Activated B cell treated with CpG ODN at 0.5 μM for 24 hours (primary cell): ENCODE measurements around the gene LRP4. TPM values are rescaled to one million over a fixed set of nuclear protein-coding genes. Genes with fewer than 3 reads are reported as not detected.

ENCODE experiments used
- ATAC-seq: fragments of 200-7000 bp; cut with Tn5 transposase; one replicate; pipeline ENCODE4 v1.10.0; 2021; ENCODE audit warnings: low read depth, mild to moderate bottlenecking, moderate library complexity
- CTCF ChIA-PET: fragments of 350-600 bp; sonication (Branson Sonifier 250); formaldehyde crosslinking; loops from one replicate; lab custom pipeline; 2021; ENCODE audit warnings: antibody characterized with exemption; lab: Charles Lee
- POLR2A ChIA-PET: fragments of 350-600 bp; sonication (Branson Sonifier 250); formaldehyde crosslinking; loops from one replicate; lab custom pipeline; 2021; ENCODE audit warnings: antibody characterized with exemption; lab: Charles Lee
- DNase-seq: peaks from one replicate; pipeline ENCODE4 v3.0.0; 2022
- H3K27ac Mint-ChIP-seq: one replicate; pipeline ENCODE4 v1.8.0; 2020; ENCODE audit warnings: mixed read lengths
- H3K27me3 Mint-ChIP-seq: one replicate; pipeline ENCODE4 v1.8.0; 2021; ENCODE audit warnings: mixed read lengths
- H3K36me3 Mint-ChIP-seq: one replicate; pipeline ENCODE4 v1.8.0; 2021; ENCODE audit warnings: low read depth, mixed read lengths
- H3K4me1 Mint-ChIP-seq: one replicate; pipeline ENCODE4 v1.8.0; 2021; ENCODE audit warnings: mixed read lengths
- H3K4me3 Mint-ChIP-seq: one replicate; pipeline ENCODE4 v1.8.0; 2020; ENCODE audit warnings: mild to moderate bottlenecking, mixed read lengths
- H3K9me3 Mint-ChIP-seq: one replicate; pipeline ENCODE4 v1.8.0; 2020; ENCODE audit warnings: mixed read lengths
- intact Hi-C: fragments of 100-400 bp; cut with micrococcal nuclease; formaldehyde crosslinking; loops from one replicate; pipeline ENCODE4 v1.15.1; 2024
- total RNA-seq: library from RNA; stranded (reverse); gene quantifications from 2 replicates; pipeline ENCODE4 v1.2.3, GENCODE V29; 2022
- TF ChIP-seq, protein P1 (sequence below): fragments of 200-600 bp; IDR thresholded peaks from one replicate; pipeline ENCODE4 v1.8.0; 2022; ENCODE audit warnings: antibody characterized with exemption, mild to moderate bottlenecking

The LRP4 gene
- total RNA-seq, 1 donor from 2014 or later, result 0.16 TPM

DNA sequence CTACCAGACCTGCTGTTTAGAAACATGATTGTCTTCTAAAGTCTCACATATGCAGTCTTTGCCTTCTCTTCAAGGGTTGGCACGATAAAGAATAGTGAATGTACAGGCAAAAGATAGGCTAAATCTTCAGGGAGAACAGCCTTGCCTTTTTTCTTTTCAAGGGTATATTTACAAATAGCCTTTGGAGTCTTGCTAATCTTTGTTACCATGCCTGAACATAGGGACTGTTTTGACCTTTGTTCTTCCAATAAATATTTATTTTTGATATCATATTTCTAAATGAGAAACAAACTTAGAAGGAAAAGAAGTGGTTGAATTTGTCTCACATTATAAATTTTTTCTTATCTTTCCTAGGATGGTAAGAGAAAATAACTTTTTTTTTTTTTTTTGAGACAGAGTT lies 30.9 kb upstream of the LRP4 start:
- no peak for DNase-seq
- ChIA-PET CTCF (no interaction called here), POLR2A (no interaction called here)
- no peak for ATAC-seq
- no peaks in the 10 kb centered on the region for H3K4me1 Mint-ChIP-seq
- H3K27ac Mint-ChIP-seq, result no peak overlapping the region
- TF ChIP-seq, protein P1, sequence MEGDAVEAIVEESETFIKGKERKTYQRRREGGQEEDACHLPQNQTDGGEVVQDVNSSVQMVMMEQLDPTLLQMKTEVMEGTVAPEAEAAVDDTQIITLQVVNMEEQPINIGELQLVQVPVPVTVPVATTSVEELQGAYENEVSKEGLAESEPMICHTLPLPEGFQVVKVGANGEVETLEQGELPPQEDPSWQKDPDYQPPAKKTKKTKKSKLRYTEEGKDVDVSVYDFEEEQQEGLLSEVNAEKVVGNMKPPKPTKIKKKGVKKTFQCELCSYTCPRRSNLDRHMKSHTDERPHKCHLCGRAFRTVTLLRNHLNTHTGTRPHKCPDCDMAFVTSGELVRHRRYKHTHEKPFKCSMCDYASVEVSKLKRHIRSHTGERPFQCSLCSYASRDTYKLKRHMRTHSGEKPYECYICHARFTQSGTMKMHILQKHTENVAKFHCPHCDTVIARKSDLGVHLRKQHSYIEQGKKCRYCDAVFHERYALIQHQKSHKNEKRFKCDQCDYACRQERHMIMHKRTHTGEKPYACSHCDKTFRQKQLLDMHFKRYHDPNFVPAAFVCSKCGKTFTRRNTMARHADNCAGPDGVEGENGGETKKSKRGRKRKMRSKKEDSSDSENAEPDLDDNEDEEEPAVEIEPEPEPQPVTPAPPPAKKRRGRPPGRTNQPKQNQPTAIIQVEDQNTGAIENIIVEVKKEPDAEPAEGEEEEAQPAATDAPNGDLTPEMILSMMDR, result no peak
- no peaks in the 10 kb centered on the region for H3K27me3 Mint-ChIP-seq
- H3K4me3 Mint-ChIP-seq, result no peak overlapping the region
- peaks cover 3% of the 10 kb centered on the region for H3K36me3 Mint-ChIP-seq
- intact Hi-C loops, result no loop called here
- H3K9me3 Mint-ChIP-seq, result no peaks in the 10 kb centered on the region

DNA sequence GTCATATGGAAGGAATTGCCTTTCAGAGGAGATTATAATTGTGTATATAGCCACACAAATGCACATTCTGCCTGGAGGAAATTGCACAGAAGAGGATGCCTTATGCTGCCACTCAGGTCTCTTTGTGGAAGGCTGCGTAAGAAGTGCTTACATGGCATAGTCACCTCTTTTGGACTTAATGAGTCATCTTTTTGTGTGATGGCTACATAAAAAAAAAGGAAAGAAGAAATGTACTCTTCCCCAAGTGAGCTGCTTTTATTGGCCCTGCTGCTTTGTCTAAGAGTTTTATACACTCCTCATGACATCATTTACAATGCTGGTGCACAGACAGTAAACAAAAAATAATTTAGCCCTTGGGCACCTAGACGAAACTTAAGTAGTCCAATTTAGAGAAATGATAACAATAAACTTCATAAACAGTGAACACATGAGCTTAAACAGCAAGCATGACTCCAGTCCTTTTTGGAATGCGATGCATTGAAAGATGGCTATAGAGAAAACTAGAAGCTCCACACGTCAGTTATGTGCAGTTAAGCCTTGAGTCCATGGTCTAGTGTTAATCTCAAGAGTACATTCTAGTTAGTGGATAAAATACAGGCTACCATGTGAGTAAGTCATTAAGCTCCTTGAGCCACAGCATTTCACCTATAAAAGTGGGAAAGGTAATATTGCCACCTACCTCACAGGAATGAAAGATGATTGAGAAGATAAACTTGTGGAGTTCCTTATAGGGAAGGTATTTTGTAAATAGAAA lies 30.2 kb upstream of the LRP4 start:
- no peak overlapping the region for H3K27ac Mint-ChIP-seq
- TF ChIP-seq, protein P1, result no peak
- POLR2A ChIA-PET, result no interaction called here
- DNase-seq (no peak), ATAC-seq (no peak)
- CTCF ChIA-PET, result no interaction called here
- H3K36me3 Mint-ChIP-seq, result peaks cover 3% of the 10 kb centered on the region
- no peak overlapping the region for H3K4me3 Mint-ChIP-seq
- no peaks in the 10 kb centered on the region for H3K27me3 Mint-ChIP-seq
- H3K9me3 Mint-ChIP-seq, result no peaks in the 10 kb centered on the region
- no peaks in the 10 kb centered on the region for H3K4me1 Mint-ChIP-seq
- intact Hi-C loops, result no loop called here

DNA sequence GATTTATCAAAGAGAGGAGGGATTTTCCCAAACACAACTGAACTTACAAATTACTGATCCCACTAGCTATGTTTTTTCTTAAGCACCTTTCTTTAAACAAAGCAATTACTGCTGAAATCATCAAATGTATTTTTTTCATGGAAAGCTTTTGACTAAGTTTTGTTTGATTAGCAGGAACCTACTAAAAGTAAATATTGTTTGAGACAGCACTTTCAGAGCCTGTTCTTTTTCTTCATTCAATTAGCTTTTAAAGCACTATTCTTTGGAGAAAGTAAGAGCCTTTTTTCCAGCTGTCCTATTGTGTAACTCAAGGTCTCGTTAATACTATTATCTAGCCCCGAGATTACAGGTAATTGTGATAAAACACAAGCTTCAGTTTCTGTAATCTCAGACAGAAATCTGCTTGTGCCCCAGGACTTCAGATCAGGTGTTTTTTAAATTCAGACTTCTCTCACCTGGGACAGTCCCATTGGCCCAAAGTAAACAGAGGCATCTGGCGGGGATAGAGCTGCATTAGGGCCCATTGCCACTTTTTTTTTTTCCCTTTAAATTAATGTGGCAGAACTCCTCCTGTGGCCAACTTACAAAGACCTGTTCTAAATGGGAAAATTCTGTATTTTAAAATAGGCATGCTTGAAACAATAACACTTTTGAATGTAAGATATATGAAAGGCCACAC lies 29.2 kb upstream of the LRP4 start:
- DNase-seq, result no peak
- intact Hi-C loops, result no loop called here
- POLR2A ChIA-PET, result interaction anchor here (0.7 kb wide), 2 partner anchors 67 to 482 kb away, joined by 3 read pairs; no protein-coding TSS in a partner anchor
- Mint-ChIP-seq H3K4me3 (no peak overlapping the region), H3K4me1 (peaks cover 5% of the 10 kb centered on the region), H3K9me3 (no peaks in the 10 kb centered on the region), H3K36me3 (peaks cover 6% of the 10 kb centered on the region), H3K27ac (no peak overlapping the region), H3K27me3 (no peaks in the 10 kb centered on the region)
- TF ChIP-seq, protein P1, result no peak
- CTCF ChIA-PET, result no interaction called here
- ATAC-seq, result no peak

DNA sequence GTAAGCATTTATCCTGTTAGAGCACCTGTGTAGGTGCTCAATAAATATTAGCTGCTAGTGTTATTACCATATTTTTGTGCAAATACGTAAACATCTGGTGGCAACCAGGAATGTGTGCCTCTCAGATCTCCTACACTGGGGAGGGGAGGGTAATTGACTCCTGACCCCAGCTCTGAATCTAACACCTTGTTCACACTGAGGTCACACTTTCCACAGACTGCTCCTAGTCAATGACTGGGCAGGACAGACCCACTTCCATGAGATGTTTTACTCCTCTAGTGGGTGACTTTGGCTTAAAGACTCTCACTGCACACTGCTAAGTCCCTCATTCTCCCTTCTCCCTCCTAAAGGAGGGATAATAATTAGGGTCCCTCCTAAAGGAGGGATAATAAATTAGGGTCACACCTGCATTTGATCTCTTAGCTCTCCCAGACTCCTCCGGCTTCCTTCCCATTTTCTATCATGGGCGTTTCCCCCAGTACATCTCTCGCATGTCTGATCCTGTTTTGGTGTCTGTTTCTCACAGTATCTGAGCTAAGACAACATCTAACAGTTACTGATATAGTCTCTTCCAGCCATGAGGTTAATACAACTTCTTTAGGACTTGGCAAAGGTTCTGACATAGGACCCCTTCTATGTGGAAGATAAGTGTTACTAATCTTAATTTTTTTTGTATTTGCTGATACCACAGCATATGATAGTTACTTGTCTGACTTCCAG lies 26.2 kb upstream of the LRP4 start:
- ChIA-PET POLR2A (no interaction called here), CTCF (no interaction called here)
- Mint-ChIP-seq H3K9me3 (no peaks in the 10 kb centered on the region), H3K4me1 (peaks cover 9% of the 10 kb centered on the region), H3K4me3 (no peak overlapping the region), H3K36me3 (peaks cover 14% of the 10 kb centered on the region), H3K27ac (no peak overlapping the region), H3K27me3 (no peaks in the 10 kb centered on the region)
- TF ChIP-seq, protein P1, result no peak
- ATAC-seq (no peak), DNase-seq (no peak)
- intact Hi-C loops, result no loop called here

DNA sequence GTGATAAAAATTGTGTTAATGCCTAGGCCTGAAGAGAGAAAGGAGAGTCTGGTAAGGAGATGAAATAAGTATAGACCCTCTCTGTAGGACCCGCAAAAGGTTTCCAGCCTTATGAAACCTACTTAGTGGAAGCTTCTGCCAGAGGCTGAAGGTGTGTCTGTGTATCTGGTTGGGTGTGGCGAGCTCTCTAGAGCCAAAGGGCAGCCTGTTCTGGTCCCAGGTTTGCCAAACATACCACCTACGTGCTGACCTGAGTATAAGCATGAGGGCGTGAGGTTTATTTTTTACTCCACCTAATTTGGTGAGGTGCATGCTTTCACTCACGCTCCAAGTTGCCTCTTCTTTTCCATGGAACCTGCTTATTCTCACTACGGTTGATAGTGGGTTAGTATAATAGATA lies 23.8 kb upstream of the LRP4 start:
- POLR2A ChIA-PET, result no interaction called here
- Mint-ChIP-seq H3K4me3 (no peak overlapping the region), H3K27me3 (no peaks in the 10 kb centered on the region), H3K27ac (no peak overlapping the region), H3K4me1 (peaks cover 11% of the 10 kb centered on the region), H3K36me3 (peaks cover 12% of the 10 kb centered on the region), H3K9me3 (no peaks in the 10 kb centered on the region)
- intact Hi-C loops, result no loop called here
- DNase-seq (no peak), ATAC-seq (no peak)
- CTCF ChIA-PET, result no interaction called here
- TF ChIP-seq, protein P1, result no peak
